Common myeloid progenitor, CD34-positive (primary cell): Measurements from ENCODE around the gene DUOXA2.

Source experiments
- CTCF ChIA-PET: fragments of 350-600 bp; sonication (Branson Sonifier 250); formaldehyde crosslinking; loops from one replicate; lab custom pipeline; 2021; ENCODE audit warnings: antibody characterized with exemption; lab: Charles Lee
- POLR2A ChIA-PET: fragments of 350-600 bp; sonication (Branson Sonifier 250); formaldehyde crosslinking; loops from one replicate; lab custom pipeline; 2021; ENCODE audit warnings: antibody characterized with exemption; lab: Charles Lee
- DNase-seq, 3 donors: peaks; one replicate each; pipeline versions ENCODE4 v3.0.0 to v3.0.0-alpha.2; 2013
- H3K27ac ChIP-seq, 2 experiments: 1 replicate in 1 of 2; 2 replicates in 1 of 2; pipeline ENCODE4 v1.7.0; 2013; ENCODE audit warnings: inconsistent platforms in 2 of 2, low read length in 2 of 2, mild to moderate bottlenecking in 2 of 2, low read depth in 1 of 2, moderate library complexity in 1 of 2; ENCODE audit not compliant: severe bottlenecking in 2 of 2, insufficient read depth in 1 of 2, poor library complexity in 1 of 2
- H3K27me3 ChIP-seq, 5 experiments: replicated peaks in 2 of 5; 1 replicate in 3 of 5; 2 replicates in 2 of 5; pipeline versions ENCODE4 v1.6.1 to v1.7.0; 2013; ENCODE audit warnings: low read length in 4 of 5, mild to moderate bottlenecking in 2 of 5, moderate library complexity in 2 of 5, inconsistent platforms in 1 of 5; ENCODE audit not compliant: insufficient read depth in 5 of 5, control insufficient read depth in 4 of 5
- H3K36me3 ChIP-seq, 4 experiments: 1 replicate in 2 of 4; 2 replicates in 2 of 4; pipeline versions ENCODE4 v1.6.1 to v1.7.0; 2013; ENCODE audit warnings: low read length in 3 of 4, control low read depth in 1 of 4, mild to moderate bottlenecking in 1 of 4; ENCODE audit not compliant: control insufficient read depth in 4 of 4, insufficient read depth in 4 of 4
- H3K4me1 ChIP-seq, 4 experiments: 1 replicate in 3 of 4; 2 replicates in 1 of 4; pipeline versions ENCODE4 v1.6.1 to v1.7.1; 2013; ENCODE audit warnings: low read length in 3 of 4, mild to moderate bottlenecking in 3 of 4, control low read depth in 1 of 4, inconsistent platforms in 1 of 4, moderate library complexity in 1 of 4; ENCODE audit not compliant: control insufficient read depth in 4 of 4, insufficient read depth in 4 of 4; ENCODE audit errors: control extremely low read depth in 1 of 4
- H3K4me3 ChIP-seq, 7 experiments: 1 replicate in 4 of 7; 2 replicates in 3 of 7; pipeline versions ENCODE4 v1.5.1 to v1.7.0; 2013; ENCODE audit warnings: mild to moderate bottlenecking in 7 of 7, low read length in 6 of 7, moderate library complexity in 6 of 7, inconsistent platforms in 2 of 7, low read depth in 2 of 7, control low read depth in 1 of 7; ENCODE audit not compliant: insufficient read depth in 4 of 7, control insufficient read depth in 1 of 7; ENCODE audit errors: extremely low read depth in 1 of 7
- H3K9me3 ChIP-seq, 5 experiments: 1 replicate in 4 of 5; 2 replicates in 1 of 5; pipeline versions ENCODE4 v1.6.1 to v1.7.1; 2013; ENCODE audit warnings: low read length in 4 of 5, mild to moderate bottlenecking in 2 of 5, inconsistent platforms in 1 of 5, low read depth in 1 of 5, moderate library complexity in 1 of 5; ENCODE audit not compliant: control insufficient read depth in 4 of 5, insufficient read depth in 2 of 5; ENCODE audit errors: control extremely low read depth in 1 of 5
- WGBS: methylation state at CpG from one replicate; pipeline ENCODE4 v1.1.5; 2013; ENCODE audit not compliant: insufficient coverage; 5-methylcytosine and 5-hydroxymethylcytosine counted together

The DUOXA2 gene

DNA sequence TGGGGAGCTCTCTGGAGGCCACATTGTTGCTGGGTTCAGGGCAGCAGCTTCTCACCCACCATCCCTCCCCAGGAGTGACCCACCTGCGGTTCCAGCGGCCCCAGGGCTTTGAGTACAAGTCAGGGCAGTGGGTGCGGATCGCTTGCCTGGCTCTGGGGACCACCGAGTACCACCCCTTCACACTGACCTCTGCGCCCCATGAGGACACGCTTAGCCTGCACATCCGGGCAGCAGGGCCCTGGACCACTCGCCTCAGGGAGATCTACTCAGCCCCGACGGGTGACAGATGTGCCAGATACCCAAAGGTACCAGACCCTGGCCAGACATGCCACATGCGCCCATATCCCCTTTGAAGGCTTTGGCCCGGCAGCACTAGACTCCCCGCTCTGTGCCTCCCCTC is 47.5 kb downstream of the DUOXA2 start:
- CTCF ChIA-PET = interaction anchor here (0.8 to 11.9 kb wide), 8 partner anchors 25 to 238 kb away, joined by 3 to 179 read pairs (median 14); partner anchors contain the start of gene SHF
- H3K4me1 ChIP-seq = peaks cover 0 to 23% (median 18%) of the 10 kb centered on the region in 4 experiments
- H3K27ac ChIP-seq = no peak overlapping the region
- POLR2A ChIA-PET = no interaction called here
- 97% methylated on average over 12 of the region's 14 CpGs for WGBS
- no peaks in the 10 kb centered on the region for H3K36me3 ChIP-seq
- no peaks in the 10 kb centered on the region for H3K27me3 ChIP-seq
- DNase-seq = no peak
- H3K4me3 ChIP-seq = no peak overlapping the region
- H3K9me3 ChIP-seq = no peaks in the 10 kb centered on the region

DNA sequence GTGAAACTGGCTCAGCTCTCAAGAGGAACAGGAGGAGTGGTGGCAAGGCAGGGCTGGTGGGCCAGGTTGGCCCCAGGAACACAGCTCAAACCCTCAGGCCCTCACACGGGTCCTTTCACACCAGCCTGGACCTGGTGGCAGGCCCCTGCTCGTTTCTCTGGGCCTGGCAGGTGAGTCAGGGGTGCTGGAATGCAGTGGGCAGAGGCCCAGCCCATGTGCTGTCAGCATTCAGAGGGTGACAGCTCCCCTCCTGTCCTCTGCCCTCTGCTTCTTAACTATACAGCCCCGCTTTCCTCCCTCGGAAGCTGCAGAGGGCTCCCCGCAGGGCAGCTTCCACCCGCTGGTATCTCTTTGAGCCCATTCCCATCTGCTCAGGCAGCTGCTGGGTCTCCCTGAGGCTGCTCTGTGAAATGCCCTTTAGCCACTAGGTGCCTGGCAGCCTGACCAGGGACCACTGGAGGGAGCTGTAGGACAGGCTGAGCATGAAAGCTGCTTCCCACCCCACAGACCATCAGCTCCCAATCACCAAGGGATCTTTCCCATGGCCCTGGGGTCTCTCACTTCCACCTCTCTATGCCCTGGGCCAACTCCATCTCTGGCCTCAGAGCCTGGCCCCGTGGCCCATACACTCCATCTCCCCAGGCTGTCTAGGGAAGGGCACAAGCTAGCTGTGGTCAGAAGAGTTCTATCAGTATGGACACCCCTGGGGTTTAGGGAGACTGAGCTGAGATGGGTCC is 48.8 kb downstream of the DUOXA2 start:
- H3K9me3 ChIP-seq = no peaks in the 10 kb centered on the region
- no peaks in the 10 kb centered on the region for H3K36me3 ChIP-seq
- H3K27me3 ChIP-seq = no peaks in the 10 kb centered on the region
- no peak overlapping the region for H3K27ac ChIP-seq
- H3K4me1 ChIP-seq = peaks cover 0 to 29% (median 27%) of the 10 kb centered on the region in 4 experiments
- 18% methylated on average over 4 of the region's 7 CpGs for WGBS
- POLR2A ChIA-PET = interaction anchor here (0.9 to 1.8 kb wide), 4 partner anchors 23 to 239 kb away, joined by 3 to 5 read pairs (median 4); a partner anchor contains a TSS
- CTCF ChIA-PET = interaction anchor here (0.6 to 11.9 kb wide), 37 partner anchors 8 to 295 kb away, joined by 3 to 179 read pairs (median 5); partner anchors contain the start of gene SHF
- peak; percentile 79 to 86 (median 83) for DNase-seq
- no peak overlapping the region for H3K4me3 ChIP-seq

DNA sequence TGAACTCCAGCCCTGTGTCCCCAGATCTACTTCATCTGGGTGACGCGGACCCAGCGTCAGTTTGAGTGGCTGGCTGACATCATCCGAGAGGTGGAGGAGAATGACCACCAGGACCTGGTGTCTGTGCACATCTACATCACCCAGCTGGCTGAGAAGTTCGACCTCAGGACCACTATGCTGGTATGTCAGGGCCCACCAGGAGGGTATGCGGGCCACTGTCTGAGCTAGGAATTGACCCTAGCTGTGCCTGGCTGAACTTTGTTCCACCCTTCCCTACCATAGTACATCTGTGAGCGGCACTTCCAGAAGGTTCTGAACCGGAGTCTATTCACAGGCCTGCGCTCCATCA is 49.4 kb downstream of the DUOXA2 start:
- no peak for DNase-seq
- ChIA-PET CTCF (interaction anchor here (0.6 to 11.9 kb wide), 37 partner anchors 8 to 294 kb away, joined by 3 to 179 read pairs (median 5); partner anchors contain the start of gene SHF), POLR2A (interaction anchor here (0.9 to 1.8 kb wide), 4 partner anchors 23 to 239 kb away, joined by 3 to 5 read pairs (median 4); a partner anchor contains a TSS)
- Histone ChIP-seq H3K4me1 (peaks cover 0 to 34% (median 29%) of the 10 kb centered on the region in 4 experiments), H3K27me3 (no peaks in the 10 kb centered on the region), H3K9me3 (no peaks in the 10 kb centered on the region), H3K4me3 (no peak overlapping the region), H3K27ac (no peak overlapping the region), H3K36me3 (peaks cover 0 to 3% (median 0%) of the 10 kb centered on the region in 4 experiments)
- WGBS = 87% methylated on average over 9 of the region's 9 CpGs

DNA sequence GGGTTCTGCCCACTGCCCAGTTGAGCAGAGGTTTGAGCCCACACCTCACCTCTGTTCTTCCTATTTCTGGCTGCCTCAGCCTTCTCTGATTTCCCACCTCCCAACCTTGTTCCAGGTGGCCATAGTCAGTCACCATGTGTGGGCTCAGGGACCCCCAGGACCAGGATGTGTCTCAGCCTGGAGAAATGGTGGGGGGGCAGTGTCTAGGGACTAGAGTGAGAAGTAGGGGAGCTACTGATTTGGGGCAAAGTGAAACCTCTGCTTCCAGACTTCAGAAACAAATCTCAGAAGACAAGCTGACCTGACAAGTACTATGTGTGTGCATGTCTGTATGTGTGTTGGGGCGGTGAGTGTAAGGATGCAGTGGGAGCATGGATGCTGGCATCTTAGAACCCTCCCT is 50.8 kb downstream of the DUOXA2 start:
- POLR2A ChIA-PET = interaction anchor here (1.2 to 4.6 kb wide), 2 partner anchors 16 to 33 kb away, joined by 3 to 27 read pairs; no protein-coding TSS in a partner anchor
- peaks cover 0 to 3% (median 0%) of the 10 kb centered on the region in 4 experiments for H3K36me3 ChIP-seq
- H3K4me1 ChIP-seq = peaks cover 0 to 46% (median 36%) of the 10 kb centered on the region in 4 experiments
- no peak overlapping the region for H3K27ac ChIP-seq
- peak in 2 of 3 donors; percentile 22 to 33 for DNase-seq
- no peak overlapping the region for H3K4me3 ChIP-seq
- CTCF ChIA-PET = interaction anchor here (0.9 to 11.9 kb wide), 13 partner anchors 16 to 290 kb away, joined by 3 to 179 read pairs (median 4); a partner anchor contains a TSS
- no CpG with 5 or more reads among the region's 1 CpG for WGBS
- no peaks in the 10 kb centered on the region for H3K9me3 ChIP-seq
- no peaks in the 10 kb centered on the region for H3K27me3 ChIP-seq

DNA sequence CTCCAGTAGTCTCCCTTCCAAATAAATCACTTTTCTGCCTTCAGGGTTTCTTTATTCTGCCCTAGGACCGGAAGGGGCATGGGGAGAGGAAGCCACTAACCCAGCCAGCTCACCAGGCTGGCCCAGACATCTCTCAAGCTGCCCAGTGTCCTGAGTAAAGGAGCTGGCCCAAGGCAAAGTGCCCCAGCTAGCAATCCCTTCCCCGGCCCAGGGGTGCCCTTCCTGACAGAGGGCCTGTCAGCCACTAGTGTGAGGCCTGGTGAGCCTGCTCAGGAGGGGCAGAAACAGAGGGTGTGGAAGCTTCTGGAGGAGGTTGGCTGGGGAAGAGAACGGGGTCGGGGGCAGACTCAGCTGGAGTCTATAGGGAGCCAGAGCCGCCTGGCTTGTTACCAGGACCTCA is 51.4 kb downstream of the DUOXA2 start:
- POLR2A ChIA-PET = interaction anchor here (1.0 to 4.6 kb wide), 3 partner anchors 15 to 35 kb away, joined by 3 to 27 read pairs (median 4); no protein-coding TSS in a partner anchor
- H3K4me1 ChIP-seq = peaks cover 0 to 49% (median 38%) of the 10 kb centered on the region in 4 experiments
- peak overlapping the region in 1 of 2 experiments; percentile 34 for H3K27ac ChIP-seq
- 74% methylated on average over 3 of the region's 5 CpGs for WGBS
- peak overlapping the region in 1 of 7 experiments; percentile 77 for H3K4me3 ChIP-seq
- DNase-seq = no peak
- CTCF ChIA-PET = interaction anchor here (0.9 to 11.9 kb wide), 11 partner anchors 16 to 290 kb away, joined by 3 to 179 read pairs (median 4); a partner anchor contains a TSS
- H3K36me3 ChIP-seq = peaks cover 0 to 3% (median 0%) of the 10 kb centered on the region in 4 experiments
- no peaks in the 10 kb centered on the region for H3K27me3 ChIP-seq
- no peaks in the 10 kb centered on the region for H3K9me3 ChIP-seq

DNA sequence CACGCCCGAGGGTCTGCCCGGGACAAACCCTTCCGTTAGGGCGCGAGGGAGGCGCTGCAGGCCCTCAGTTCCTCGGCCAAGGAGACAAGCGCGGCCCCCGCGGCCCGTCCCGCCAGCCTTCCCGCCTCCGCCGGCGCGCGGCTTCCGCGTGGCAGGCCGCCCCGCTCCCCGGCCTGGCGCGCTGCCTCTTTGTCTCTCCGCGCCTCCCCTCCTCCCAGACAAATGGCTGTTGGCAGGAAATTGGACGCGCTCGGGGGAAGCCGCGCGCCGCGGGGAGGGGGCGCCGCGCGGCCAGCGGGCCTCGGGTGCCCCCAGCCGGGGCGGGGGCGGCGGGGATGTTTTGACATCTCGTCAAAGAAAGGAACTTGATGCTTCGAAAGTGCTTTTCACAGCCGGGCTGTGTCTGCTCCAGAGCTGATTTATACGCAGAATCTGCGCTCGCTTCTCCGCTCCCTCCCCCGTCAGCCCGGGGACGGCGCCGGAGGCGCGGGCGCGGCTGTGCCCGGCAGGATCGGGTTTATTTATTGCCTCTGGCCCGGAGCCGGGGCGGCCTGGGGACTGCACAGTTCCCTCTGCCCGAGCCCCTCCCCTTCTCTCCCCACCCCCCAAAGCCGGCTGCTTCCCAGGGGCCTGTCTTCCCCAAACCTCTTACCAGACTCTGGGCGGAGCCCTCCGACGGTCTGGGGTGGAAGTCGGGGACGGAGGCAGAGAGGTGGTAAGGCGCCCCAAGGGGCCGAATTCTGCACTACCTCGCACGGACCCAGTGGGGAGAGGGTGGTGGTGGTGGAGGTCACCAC is 52.9 kb downstream of the DUOXA2 start:
- H3K9me3 ChIP-seq = no peaks in the 10 kb centered on the region
- POLR2A ChIA-PET = interaction anchor here (0.8 to 4.6 kb wide), 5 partner anchors 10 to 420 kb away, joined by 3 to 27 read pairs (median 4); partner anchors contain the start of genes BLOC1S6 and SHF
- peak; percentile 88 to 94 (median 94) for DNase-seq

More for the DNA sequence above, 52.9 kb downstream of the DUOXA2 start:
- CTCF ChIA-PET = interaction anchor here (0.8 to 11.9 kb wide), 9 partner anchors 15 to 264 kb away, joined by 3 to 179 read pairs (median 5); no protein-coding TSS in a partner anchor
- H3K27me3 ChIP-seq = no peaks in the 10 kb centered on the region
- H3K27ac ChIP-seq = peak overlapping the region; percentile 88 to 91
- H3K4me1 ChIP-seq = peaks cover 0 to 49% (median 38%) of the 10 kb centered on the region in 4 experiments
- under 1% methylated on average over 51 of the region's 79 CpGs for whole genome bisulfite sequencing
- peaks cover 0 to 13% (median 8%) of the 10 kb centered on the region in 4 experiments for H3K36me3 ChIP-seq
- H3K4me3 ChIP-seq = peak overlapping the region; percentile 51 to 77 (median 72)
